Measurements from ENCODE around the gene POGLUT3.

DNA sequence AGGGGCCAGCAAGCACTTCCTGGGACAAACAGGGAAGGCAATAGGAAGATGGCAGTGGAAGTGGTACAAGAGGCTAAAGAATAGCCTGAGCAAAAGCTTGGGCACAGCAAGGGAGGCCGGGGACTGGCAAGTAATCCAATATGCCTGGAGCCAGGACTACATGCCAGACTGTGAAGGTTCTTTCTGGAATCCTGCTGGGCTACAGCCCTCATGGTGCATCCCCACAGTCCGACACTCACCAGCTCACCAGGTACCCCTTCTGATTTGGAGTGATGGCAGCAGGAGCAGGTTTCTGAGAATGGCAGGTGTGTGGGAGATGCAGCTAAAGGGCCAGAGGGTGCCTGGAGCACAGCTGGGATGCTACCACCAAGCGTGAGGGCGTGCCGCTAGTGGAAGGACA lies 32.2 kb upstream of the POGLUT3 start:
- TF ChIP-seq, protein P1, sequence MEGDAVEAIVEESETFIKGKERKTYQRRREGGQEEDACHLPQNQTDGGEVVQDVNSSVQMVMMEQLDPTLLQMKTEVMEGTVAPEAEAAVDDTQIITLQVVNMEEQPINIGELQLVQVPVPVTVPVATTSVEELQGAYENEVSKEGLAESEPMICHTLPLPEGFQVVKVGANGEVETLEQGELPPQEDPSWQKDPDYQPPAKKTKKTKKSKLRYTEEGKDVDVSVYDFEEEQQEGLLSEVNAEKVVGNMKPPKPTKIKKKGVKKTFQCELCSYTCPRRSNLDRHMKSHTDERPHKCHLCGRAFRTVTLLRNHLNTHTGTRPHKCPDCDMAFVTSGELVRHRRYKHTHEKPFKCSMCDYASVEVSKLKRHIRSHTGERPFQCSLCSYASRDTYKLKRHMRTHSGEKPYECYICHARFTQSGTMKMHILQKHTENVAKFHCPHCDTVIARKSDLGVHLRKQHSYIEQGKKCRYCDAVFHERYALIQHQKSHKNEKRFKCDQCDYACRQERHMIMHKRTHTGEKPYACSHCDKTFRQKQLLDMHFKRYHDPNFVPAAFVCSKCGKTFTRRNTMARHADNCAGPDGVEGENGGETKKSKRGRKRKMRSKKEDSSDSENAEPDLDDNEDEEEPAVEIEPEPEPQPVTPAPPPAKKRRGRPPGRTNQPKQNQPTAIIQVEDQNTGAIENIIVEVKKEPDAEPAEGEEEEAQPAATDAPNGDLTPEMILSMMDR (IDR thresholded peaks at IDR 0.05) = no peak
- TF ChIP-seq POLR2A (IDR thresholded peaks at IDR 0.05) = no peak

Measured in prostate gland (tissue), 2 donors.